GM19035 (cell line): ENCODE data around the gene ARHGAP11A.
"Not testable (repeated sequence)": the region's sequence is repeated elsewhere in the genome, so short reads cannot be mapped to it uniquely, and the experiment has no call there.

Experiments
- ATAC-seq: cut with Tn5 transposase; IDR thresholded peaks from one replicate; pipeline ENCODE4 v1.9.1; 2021; ENCODE audit not compliant: unreplicated experiment

Gene ARHGAP11A

GRCh38 chr15:32615051-32615870 lies at the start of gene ARHGAP11A:
ARHGAP11A (plus strand) TSS chr15:32615504; CDS start chr15:32616212, 708 bp downstream.
- peak; percentile 76 for ATAC-seq

- not testable (repeated sequence) for ATAC-seq
These were observed 46.3 kb upstream of the ARHGAP11A start for GRCh38 chr15:32568988-32569387.

GRCh38 chr15:32578482-32578881 lies 36.8 kb upstream of the ARHGAP11A start:
- not testable (repeated sequence) for ATAC-seq

- ATAC-seq, result not testable (repeated sequence)
These were observed 29.5 kb upstream of the ARHGAP11A start for GRCh38 chr15:32585844-32586243.

- not testable (repeated sequence) for ATAC-seq
These were observed 22.2 kb upstream of the ARHGAP11A start, which contains the start of gene GOLGA8N for GRCh38 chr15:32593151-32593550. GOLGA8N (plus strand) TSS chr15:32593456.

GRCh38 chr15:32609518-32609917 lies 5.8 kb upstream of the ARHGAP11A start:
- ATAC-seq, result not testable (repeated sequence)

- ATAC-seq, result not testable (repeated sequence)
These were observed 4.6 kb upstream of the ARHGAP11A start for GRCh38 chr15:32610719-32611118.

- ATAC-seq, result peak; percentile 22
These were observed 623 bp upstream of the ARHGAP11A start for GRCh38 chr15:32614712-32615050.

- ATAC-seq, result peak; percentile 15
These were observed 645 bp downstream of the ARHGAP11A start for GRCh38 chr15:32615871-32616426.

GRCh38 chr15:32636410-32636809 lies 21.1 kb downstream of the ARHGAP11A start:
- ATAC-seq, result no peak

GRCh38 chr15:32636908-32637567 lies 21.7 kb downstream of the ARHGAP11A start:
- ATAC-seq, result peak; percentile 62

GRCh38 chr15:32637704-32638103 lies 22.4 kb downstream of the ARHGAP11A start:
- ATAC-seq, result no peak

GRCh38 chr15:32641517-32642059 lies 26.3 kb downstream of the ARHGAP11A start, which contains the start of gene SCG5:
SCG5 (plus strand) TSS chr15:32641710; CDS start chr15:32643593, 1,883 bp downstream.
- no peak for ATAC-seq

- no peak for ATAC-seq
These were observed 27.5 kb downstream of the ARHGAP11A start for GRCh38 chr15:32642667-32643435.

- ATAC-seq, result no peak
These were observed 28.7 kb downstream of the ARHGAP11A start for GRCh38 chr15:32643907-32644445.

GRCh38 chr15:32646291-32646690 lies 31.0 kb downstream of the ARHGAP11A start:
- ATAC-seq, result no peak

GRCh38 chr15:32649342-32649741 lies 34.0 kb downstream of the ARHGAP11A start:
- ATAC-seq, result no peak

- ATAC-seq, result peak; percentile 79
These were observed 36.0 kb downstream of the ARHGAP11A start for GRCh38 chr15:32651229-32651837.

GRCh38 chr15:32652178-32652577 lies 36.9 kb downstream of the ARHGAP11A start:
- no peak for ATAC-seq

- no peak for ATAC-seq
These were observed 40.8 kb downstream of the ARHGAP11A start for GRCh38 chr15:32656091-32656490.
